Measurements from ENCODE around the gene TMEM95. TPM values are rescaled to one million over a fixed set of nuclear protein-coding genes. Genes with fewer than 3 reads are reported as not detected.

The TMEM95 gene
- total RNA-seq, 1 experiment from 2014 or later: not detected

DNA sequence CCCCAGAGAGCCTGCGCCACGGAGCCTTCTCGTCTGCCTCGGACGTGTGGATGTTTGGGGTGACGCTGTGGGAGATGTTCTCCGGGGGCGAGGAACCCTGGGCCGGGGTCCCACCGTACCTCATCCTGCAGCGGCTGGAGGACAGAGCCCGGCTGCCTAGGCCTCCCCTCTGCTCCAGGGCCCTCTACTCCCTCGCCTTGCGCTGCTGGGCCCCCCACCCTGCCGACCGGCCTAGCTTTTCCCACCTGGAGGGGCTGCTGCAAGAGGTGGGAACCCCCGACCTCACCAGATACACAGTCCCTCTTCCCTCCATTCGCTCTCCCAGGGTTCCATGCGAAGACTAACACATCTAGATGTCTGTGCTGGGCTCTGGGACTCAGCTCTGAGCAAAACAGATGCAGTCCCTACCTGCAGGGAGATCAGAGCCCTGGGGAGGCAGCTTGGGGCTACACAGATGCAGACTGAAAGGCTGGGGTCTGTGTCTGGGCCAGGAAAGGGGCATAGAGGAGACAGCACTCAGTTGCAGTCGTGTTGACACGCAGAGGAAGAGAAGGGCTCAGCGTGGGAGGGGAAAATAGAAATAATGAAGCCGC, 29.6 kb downstream of the TMEM95 start:
- Histone ChIP-seq H3K9me2 (ENCODE audit: insufficient read depth) (no peaks in the 10 kb centered on the region), H3K4me3 (replicated peaks in 1 of 2; ENCODE audit: low read depth in 1 of 2, low read length in 2 of 2) (no peak overlapping the region), H3K27me3 (ENCODE audit: insufficient read depth, low read length) (no peaks in the 10 kb centered on the region), H3K9me3 (ENCODE audit: control insufficient read depth in 1 of 2, insufficient read depth in 1 of 2, low read depth in 1 of 2, low read length in 2 of 2) (0 out of 4 replicates have a peak, but pooled peaks cover 0 to 2% of the 10 kb centered on the region in 2 experiments), H3K36me3 (ENCODE audit: control insufficient read depth in 1 of 2, insufficient read depth in 2 of 2, low read length in 2 of 2) (peaks cover 3 to 18% of the 10 kb centered on the region in 2 experiments; a peak in 2 of 4 replicates), H3K9ac (ENCODE audit: low read length) (no peak overlapping the region), H3K4me2 (ENCODE audit: low read length) (no peak overlapping the region), H2AFZ (ENCODE audit: low read depth, low read length, poor library complexity, severe bottlenecking) (no peak overlapping the region), H3K4me1 (ENCODE audit: control insufficient read depth in 1 of 2, insufficient read depth in 2 of 2, low read length in 2 of 2) (peaks cover 8 to 26% of the 10 kb centered on the region in 2 experiments; a peak in 3 of 4 replicates), H3K79me2 (ENCODE audit: insufficient read depth, low read length) (peaks cover 8% of the 10 kb centered on the region; the same call in 1 of the 2 replicates), H3K27ac (ENCODE audit: low read depth, low read length) (no peak overlapping the region), H4K20me1 (ENCODE audit: insufficient read depth) (no peaks in the 10 kb centered on the region)
- DNase-seq (ENCODE audit: low read depth, low spot score) (no peak), ATAC-seq (no peak)
- CTCF ChIA-PET: no interaction called here
- intact Hi-C loops (cut with micrococcal nuclease): no loop called here
- no peak for TF ChIP-seq SP1 (IDR thresholded peaks at IDR 0.05; ENCODE audit: low read depth)
- TF ChIP-seq, protein P1, sequence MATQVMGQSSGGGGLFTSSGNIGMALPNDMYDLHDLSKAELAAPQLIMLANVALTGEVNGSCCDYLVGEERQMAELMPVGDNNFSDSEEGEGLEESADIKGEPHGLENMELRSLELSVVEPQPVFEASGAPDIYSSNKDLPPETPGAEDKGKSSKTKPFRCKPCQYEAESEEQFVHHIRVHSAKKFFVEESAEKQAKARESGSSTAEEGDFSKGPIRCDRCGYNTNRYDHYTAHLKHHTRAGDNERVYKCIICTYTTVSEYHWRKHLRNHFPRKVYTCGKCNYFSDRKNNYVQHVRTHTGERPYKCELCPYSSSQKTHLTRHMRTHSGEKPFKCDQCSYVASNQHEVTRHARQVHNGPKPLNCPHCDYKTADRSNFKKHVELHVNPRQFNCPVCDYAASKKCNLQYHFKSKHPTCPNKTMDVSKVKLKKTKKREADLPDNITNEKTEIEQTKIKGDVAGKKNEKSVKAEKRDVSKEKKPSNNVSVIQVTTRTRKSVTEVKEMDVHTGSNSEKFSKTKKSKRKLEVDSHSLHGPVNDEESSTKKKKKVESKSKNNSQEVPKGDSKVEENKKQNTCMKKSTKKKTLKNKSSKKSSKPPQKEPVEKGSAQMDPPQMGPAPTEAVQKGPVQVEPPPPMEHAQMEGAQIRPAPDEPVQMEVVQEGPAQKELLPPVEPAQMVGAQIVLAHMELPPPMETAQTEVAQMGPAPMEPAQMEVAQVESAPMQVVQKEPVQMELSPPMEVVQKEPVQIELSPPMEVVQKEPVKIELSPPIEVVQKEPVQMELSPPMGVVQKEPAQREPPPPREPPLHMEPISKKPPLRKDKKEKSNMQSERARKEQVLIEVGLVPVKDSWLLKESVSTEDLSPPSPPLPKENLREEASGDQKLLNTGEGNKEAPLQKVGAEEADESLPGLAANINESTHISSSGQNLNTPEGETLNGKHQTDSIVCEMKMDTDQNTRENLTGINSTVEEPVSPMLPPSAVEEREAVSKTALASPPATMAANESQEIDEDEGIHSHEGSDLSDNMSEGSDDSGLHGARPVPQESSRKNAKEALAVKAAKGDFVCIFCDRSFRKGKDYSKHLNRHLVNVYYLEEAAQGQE (IDR thresholded peaks at IDR 0.05; ENCODE audit: low read depth): no peak
- TF ChIP-seq ZNF274 (IDR thresholded peaks at IDR 0.05; ENCODE audit: low read depth, low read length): no peak
- no peak for TF ChIP-seq ZFX (IDR thresholded peaks at IDR 0.05)
- TF ChIP-seq, protein P2, sequence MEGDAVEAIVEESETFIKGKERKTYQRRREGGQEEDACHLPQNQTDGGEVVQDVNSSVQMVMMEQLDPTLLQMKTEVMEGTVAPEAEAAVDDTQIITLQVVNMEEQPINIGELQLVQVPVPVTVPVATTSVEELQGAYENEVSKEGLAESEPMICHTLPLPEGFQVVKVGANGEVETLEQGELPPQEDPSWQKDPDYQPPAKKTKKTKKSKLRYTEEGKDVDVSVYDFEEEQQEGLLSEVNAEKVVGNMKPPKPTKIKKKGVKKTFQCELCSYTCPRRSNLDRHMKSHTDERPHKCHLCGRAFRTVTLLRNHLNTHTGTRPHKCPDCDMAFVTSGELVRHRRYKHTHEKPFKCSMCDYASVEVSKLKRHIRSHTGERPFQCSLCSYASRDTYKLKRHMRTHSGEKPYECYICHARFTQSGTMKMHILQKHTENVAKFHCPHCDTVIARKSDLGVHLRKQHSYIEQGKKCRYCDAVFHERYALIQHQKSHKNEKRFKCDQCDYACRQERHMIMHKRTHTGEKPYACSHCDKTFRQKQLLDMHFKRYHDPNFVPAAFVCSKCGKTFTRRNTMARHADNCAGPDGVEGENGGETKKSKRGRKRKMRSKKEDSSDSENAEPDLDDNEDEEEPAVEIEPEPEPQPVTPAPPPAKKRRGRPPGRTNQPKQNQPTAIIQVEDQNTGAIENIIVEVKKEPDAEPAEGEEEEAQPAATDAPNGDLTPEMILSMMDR (IDR thresholded peaks at IDR 0.05 in 2 of 3, conservative IDR thresholded peaks at IDR 0.05 in 1 of 3; ENCODE audit: borderline replicate concordance in 1 of 3, insufficient read depth in 1 of 3, low read depth in 2 of 3, low read length in 2 of 3): no peak
- TF ChIP-seq ATF3 (IDR thresholded peaks at IDR 0.05): no peak
- TF ChIP-seq POLR2AphosphoS5 (IDR thresholded peaks at IDR 0.05; ENCODE audit: low read depth, low read length): no peak
- no peak for TF ChIP-seq ELF1 (IDR thresholded peaks at IDR 0.05; ENCODE audit: borderline replicate concordance, low read depth)
- TF ChIP-seq EGR1 (IDR thresholded peaks at IDR 0.05; ENCODE audit: low read depth): no peak
- TF ChIP-seq EZH2 (IDR thresholded peaks at IDR 0.05): no peak
- no peak for TF ChIP-seq TCF7L2 (IDR thresholded peaks at IDR 0.05; ENCODE audit: borderline replicate concordance, extremely low read depth, insufficient read depth, insufficient read length)
- no peak for TF ChIP-seq RAD21 (IDR thresholded peaks at IDR 0.05; ENCODE audit: low read depth)
- TF ChIP-seq SIN3A (IDR thresholded peaks at IDR 0.05; ENCODE audit: low read depth): no peak
- TF ChIP-seq POLR2A (IDR thresholded peaks at IDR 0.05; ENCODE audit: borderline replicate concordance, extremely low read depth, insufficient read depth, insufficient read length): no peak
- TF ChIP-seq, protein P3, sequence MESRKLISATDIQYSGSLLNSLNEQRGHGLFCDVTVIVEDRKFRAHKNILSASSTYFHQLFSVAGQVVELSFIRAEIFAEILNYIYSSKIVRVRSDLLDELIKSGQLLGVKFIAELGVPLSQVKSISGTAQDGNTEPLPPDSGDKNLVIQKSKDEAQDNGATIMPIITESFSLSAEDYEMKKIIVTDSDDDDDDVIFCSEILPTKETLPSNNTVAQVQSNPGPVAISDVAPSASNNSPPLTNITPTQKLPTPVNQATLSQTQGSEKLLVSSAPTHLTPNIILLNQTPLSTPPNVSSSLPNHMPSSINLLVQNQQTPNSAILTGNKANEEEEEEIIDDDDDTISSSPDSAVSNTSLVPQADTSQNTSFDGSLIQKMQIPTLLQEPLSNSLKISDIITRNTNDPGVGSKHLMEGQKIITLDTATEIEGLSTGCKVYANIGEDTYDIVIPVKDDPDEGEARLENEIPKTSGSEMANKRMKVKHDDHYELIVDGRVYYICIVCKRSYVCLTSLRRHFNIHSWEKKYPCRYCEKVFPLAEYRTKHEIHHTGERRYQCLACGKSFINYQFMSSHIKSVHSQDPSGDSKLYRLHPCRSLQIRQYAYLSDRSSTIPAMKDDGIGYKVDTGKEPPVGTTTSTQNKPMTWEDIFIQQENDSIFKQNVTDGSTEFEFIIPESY (IDR thresholded peaks at IDR 0.05; ENCODE audit: extremely low read depth, insufficient replicate concordance, low read length): no peak
- no peak for TF ChIP-seq FOSL1 (IDR thresholded peaks at IDR 0.05; ENCODE audit: low read depth)
- no peak for TF ChIP-seq JUND (IDR thresholded peaks at IDR 0.05)
- POLR2A ChIA-PET: interaction anchor here (1.6 kb wide), 1 partner anchor 8 kb away, joined by 3 read pairs; no protein-coding TSS in a partner anchor
- RAD21 ChIA-PET (ENCODE audit: low non-redundant PET in 1 of 2, low total read pairs in 2 of 2, uncharacterized antibody in 2 of 2, unreplicated experiment in 2 of 2): no interaction called here
- no TSS peak for BruUV-seq (replicated peaks)
